Tongue (tissue), 2 donors: ENCODE measurements around the gene ABCB6. TPM values are rescaled to one million over a fixed set of nuclear protein-coding genes. Genes with fewer than 3 reads are reported as not detected.
"Not testable (repeated sequence)": the region's sequence is repeated elsewhere in the genome, so short reads cannot be mapped to it uniquely, and the experiment has no call there.

ENCODE experiments used
- DNase-seq: peaks from one replicate; pipeline ENCODE4 v3.0.0-alpha.2; 2015
- total RNA-seq: library from RNA; depleted of rRNA; stranded (reverse); fragments of >200 nt; gene quantifications from one replicate; pipeline ENCODE4 v1.2.3, GENCODE V29; 2014

The ABCB6 gene
- total RNA-seq, 1 donor from 2014 or later = 35.3 TPM

DNA sequence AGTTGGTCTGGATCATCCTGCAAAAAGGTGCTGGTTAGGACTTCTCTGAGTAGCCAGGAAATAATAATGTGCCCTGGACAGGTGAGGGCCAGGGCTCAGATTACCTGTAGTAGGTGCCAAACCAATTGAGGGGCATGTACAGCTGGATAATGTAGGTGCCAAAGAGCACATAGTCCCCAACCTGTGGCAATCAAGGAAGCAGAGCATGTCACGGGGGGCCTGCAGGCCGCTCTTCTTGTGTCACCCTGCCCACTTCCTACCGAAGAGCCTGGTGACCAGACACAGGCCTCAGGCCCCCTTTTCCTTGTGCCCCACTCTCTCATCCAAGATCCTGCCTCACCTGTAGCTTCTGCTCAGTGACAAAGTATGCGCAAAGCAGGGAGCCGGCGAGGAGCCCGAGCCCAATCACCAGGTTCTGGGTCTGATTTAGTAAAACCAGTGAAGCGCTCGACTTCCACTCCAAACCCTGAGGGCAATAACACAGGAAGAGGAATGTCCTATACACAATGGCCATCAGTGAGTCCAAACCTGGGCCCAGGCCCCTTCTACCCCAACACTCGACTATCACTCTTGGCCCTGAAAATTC is 5.2 kb downstream of the ABCB6 start:
- DNase-seq = no peak

DNA sequence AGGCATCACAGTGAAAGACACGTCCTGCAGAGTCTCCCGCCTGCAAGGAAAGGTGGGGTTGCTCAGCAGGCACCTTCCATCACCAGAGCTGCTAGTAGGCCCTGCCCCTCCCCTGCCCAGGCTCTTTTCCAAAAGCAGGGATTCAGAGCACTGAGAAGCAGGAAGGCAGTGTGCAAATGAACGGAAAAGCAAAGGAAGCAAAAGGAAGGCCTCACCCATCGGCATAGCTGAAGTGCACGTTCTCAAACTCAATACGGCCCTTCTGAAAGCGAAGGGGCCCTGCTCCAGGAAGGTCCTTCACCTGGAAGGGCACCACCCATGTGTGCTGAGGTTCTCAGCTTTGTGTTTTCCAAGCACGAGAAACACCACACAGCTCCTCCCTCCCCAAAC is 5.7 kb downstream of the ABCB6 start:
- DNase-seq = no peak

DNA sequence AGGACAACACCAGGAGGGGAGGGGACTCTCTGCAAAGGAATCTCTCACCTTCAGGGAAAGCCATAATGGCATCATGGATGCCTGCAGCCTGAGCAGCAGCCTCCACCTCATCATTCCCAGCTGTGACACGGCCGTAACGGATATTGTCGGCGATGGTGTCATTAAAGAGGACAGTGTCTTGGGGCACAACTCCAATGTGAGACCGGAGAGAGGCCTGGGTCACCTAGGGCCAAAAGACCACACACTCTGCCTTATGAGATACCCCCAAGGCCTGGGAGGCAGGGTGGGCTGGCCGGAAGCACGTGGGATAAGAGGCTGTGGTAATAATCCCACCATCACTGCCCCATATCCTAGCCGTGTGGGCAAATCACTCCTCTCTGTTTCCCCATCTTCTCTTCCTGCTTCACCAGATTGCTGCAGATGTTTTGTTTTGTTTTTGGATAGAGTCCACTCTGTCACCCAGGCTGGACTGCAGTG is 7.8 kb downstream of the ABCB6 start:
- no peak for DNase-seq

DNA sequence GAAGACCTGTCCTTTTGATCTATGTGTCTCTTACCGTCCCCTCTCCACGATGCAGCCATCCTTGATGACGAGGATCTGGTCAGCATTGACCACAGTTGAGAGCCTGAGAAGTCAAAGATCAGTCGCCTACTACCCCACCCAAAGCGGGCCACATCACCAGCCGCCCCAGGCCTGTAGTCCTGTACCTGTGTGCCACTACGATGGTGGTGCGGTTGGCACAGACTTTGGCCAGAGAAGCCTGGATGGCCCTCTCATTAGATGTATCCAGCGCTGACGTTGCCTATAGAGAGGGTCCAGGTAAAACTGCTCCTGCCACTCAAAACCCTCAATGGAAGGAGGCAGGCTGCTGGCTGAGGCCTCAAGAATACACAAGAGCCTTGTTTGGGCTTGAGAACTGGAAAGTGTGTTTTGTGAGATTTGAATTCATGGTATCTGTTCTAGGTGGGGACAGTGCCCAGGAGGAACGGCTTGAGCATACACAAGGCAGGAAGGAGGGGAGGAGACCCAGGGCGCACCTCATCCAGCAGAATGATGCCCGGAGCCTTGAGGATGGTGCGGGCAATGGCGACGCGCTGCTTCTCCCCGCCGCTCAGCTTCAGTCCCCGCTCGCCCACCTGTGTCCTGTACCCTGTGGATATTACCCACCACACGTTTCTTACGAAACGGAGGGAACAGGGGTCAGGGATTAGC is 8.4 kb downstream of the ABCB6 start:
- no peak for DNase-seq

DNA sequence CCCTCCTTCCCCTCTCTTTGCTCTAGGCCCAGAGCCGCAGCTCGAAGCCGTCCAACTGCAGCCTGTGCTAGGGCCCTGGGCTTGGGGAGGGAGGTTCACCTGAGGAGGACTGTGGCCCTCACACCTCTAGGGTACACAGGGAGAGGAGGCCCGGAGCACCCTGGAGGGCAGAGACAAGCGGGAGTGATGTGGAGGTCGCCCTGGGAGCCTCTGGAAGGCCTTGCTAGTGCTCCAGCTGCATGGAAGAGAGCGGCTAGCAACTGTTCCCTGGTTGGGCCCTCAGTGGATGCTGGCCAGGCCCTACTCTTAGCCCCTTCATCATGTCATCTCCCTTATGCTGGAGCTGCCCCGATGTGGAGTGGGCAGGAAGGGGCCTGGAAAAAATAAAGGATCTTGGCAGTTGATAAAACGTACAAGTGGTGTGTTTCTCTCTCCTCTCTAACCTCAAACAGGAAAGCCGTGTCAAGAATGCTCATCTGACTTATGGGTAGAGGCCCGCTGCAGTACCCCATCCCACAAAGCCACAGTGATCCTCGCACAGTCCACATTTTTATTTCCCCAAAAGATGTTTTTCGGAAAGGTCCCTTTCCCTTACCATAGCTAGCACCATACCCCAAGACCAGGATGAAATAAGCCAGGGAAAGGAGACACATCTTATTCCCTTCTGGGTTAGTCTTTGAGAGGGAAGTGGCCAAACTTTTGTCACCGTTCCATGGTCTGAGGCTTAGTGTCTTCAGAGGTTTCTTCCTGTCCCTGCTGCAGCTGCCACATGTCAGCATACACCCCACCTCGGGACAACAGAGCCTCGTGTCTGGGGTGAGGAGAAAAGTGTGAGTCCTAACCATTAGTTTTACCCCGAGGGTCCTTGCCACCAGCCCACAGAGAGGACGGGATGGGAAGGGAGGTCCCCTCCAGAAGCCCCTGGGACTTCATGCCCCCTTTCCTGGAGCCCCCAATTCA is 9.2 kb downstream of the ABCB6 start:
- no peak for DNase-seq

DNA sequence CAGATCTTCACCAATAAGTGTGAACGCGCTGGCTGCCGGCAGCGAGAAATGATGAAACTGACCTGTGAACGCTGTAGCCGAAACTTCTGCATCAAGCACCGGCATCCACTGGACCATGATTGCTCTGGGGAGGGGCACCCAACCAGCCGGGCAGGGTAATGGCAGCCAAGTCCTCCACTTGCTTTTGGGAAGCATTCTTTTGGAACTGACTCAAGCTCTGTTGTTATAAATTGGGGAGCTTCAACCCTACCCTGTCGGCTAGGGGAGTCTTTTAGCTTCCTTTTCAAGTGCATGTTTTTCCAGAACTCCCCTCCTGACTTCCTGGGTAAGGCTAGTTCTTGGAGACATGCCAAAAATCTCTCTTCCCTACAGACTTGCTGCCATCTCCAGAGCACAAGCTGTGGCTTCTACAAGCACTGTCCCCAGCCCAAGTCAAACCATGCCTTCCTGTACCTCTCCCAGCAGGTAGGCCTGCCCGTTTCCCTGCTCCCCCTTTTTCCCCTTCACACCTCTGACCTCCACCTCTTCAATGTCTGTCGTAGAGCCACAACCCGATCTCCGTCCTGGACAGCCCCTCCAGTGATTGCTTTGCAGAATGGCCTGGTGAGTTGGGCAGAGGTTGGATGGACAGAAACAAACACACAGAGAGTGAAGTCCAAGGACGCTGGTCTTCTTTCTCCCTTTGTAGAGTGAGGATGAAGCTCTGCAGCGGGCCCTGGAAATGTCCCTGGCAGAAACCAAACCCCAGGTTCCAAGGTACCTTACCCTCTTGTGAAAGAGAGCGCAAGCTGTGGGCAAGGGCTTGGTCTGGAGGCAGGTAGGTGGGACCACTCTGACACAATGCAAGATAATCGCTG is 10.6 kb downstream of the ABCB6 start:
- DNase-seq = peak; percentile 19

DNA sequence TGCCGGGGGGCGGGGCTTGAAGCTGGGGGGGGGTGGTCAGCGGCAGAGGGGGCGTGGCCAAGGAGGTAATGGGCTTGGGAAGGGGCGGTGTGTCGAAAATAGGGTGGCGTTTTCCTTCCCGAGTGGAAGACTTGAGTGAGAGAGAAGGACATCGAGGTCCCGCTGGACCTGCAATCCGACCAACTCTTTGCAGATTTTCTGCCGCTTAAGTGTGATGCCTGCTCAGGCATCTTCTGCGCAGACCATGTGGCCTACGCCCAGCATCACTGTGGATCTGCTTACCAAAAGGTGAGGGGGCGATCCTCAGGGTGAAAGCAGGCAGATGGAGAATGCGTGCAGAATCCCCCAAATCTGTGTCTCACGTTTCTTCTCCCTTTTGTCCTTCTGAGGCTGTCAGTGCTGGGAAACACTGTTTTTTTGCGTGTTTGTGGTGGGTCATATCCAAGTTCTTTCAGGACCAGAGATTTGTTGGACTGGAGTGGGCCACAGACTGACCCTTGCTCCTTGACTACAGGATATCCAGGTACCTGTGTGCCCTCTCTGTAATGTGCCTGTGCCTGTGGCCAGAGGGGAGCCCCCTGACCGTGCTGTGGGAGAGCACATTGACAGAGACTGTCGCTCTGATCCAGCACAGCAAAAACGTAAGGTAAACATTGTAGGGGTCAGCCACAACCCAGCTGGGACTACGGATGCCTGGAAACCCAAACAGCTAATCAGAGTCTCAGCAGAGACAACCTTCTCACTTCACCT is 11.4 kb downstream of the ABCB6 start:
- DNase-seq = no peak

DNA sequence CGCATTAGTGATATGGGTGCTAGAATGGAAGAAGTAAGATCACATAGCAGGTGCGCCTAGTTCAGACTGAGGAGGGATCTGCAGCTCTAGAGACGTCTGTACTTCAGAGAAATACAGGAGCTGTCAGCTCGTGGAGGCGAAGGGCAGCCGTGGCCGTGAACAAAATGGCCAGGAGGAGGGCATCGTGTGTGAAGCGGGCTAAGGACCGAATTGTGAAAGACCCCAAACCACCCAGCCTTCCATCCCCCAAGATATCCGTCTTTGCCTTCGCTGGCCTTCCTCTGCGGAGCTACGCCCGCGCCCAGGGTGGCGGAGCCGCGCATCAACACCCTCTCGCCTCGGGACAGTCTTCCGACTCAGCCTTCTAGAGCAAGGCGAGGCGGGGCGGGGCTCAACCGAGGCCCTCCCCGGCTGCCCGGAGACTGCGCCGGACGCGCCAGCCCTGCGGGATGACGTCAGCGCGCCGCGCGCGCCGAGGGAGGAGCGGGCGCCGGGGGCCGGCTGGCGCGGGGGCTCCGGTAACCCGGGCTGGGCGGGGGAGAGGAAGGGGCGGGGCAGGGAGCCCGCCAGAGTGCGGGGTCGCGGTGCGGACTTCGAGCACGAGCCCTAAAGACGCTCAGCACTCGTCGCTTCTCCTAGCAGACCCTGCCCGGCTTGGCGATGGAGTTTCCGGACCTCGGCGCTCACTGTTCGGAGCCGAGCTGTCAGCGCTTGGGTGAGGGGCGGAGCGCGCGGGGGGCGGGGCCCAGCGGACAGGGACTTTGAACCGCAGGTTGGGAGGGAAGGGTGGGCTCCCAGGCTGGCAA is 12.2 kb downstream of the ABCB6 start, which contains the start of gene ZFAND2B:
TSS of gene ZFAND2B (plus strand) at position 455 of the 806 bp plus-strand sequence. CDS start at position 661, 206 bp downstream.
- DNase-seq = peak; percentile 98

DNA sequence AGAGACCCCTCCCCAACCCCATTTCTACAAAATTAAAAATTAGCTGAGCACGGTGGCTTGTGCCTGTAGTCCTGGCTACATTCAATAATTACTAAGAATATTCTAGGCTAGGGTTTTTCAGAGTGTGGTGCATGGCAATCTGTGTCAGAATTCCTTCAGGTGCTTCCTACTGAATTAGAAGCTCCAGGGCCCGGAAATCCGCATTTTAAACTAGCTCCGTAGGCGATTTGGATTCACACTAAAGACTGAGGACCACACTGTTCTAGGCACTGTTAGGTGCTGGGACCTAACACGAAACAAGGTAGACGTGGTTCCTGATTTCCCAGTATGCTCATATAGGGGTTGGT is 12.8 kb downstream of the ABCB6 start:
- DNase-seq = no peak

DNA sequence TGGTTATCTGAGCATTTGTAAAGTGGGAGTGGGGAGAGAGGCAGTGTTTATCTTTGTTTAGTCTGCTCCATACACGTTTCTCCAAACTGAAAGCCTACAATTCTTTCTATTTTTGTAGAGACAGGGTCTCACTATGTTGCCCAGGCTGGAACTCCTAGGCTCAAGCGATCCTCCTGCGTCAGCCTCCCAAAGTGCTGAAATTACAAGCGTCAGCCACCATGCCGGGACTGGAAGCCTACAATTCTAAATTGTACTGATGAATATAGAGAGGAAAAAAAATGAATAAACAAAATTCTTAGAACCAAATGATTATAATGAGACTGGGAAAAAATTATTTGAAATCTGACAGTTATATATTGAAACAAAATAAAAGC is 13.6 kb downstream of the ABCB6 start:
- no peak for DNase-seq

DNA sequence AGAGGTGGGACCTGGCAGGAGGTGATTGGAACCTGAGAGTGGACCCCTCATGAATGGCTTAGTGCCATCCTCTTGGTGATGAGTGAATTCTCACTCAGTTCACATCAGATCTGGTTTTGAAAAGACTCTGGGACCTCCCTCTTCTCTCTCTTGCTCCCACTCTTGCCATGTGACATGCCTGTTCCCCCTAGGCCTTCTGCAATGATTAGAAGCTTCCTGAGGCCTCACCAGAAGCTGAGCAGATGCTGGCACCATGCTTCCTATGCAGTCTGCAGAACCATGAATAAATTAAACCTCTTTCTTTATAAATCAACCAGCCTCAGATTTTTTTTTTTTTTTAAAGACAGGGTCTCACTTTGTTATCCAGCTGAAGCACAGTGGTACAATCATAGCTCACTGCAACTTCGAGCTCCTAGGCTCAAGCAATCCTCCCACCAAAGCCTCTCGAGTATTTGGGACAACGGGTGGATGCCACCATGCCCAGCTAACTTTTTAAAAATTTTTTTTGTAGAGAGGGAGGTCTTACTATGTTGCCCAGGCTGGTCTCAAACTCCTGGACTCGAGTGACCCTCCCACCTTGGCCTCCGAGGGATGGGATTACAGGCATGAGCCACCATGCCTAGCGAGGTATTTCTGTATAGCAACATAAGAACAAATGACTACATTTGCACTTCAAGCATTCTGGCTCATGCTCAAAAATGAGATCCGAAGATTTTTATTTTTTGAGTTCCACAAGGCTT is 14.2 kb downstream of the ABCB6 start:
- no peak for DNase-seq

DNA sequence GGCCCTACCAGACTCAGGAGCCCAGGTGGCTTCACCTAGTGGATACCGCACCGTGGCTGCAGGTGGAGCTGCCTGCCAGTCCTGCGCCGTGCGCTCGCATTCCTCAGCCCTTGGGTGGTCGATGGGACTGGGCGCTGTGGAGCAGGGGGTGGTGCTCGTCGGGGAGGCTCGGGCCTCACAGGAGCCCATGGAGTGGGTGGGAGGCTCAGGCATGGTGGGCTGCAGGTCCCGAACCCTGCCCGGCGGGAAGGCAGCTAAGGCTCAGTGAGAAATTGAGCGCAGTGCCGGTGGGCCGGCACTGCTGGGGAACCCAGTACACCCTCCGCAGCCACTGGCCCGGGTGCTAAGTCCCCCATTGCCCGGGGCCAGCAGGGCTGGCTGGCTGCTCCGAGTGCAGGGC is 17.4 kb downstream of the ABCB6 start:
- not testable (repeated sequence) for DNase-seq

DNA sequence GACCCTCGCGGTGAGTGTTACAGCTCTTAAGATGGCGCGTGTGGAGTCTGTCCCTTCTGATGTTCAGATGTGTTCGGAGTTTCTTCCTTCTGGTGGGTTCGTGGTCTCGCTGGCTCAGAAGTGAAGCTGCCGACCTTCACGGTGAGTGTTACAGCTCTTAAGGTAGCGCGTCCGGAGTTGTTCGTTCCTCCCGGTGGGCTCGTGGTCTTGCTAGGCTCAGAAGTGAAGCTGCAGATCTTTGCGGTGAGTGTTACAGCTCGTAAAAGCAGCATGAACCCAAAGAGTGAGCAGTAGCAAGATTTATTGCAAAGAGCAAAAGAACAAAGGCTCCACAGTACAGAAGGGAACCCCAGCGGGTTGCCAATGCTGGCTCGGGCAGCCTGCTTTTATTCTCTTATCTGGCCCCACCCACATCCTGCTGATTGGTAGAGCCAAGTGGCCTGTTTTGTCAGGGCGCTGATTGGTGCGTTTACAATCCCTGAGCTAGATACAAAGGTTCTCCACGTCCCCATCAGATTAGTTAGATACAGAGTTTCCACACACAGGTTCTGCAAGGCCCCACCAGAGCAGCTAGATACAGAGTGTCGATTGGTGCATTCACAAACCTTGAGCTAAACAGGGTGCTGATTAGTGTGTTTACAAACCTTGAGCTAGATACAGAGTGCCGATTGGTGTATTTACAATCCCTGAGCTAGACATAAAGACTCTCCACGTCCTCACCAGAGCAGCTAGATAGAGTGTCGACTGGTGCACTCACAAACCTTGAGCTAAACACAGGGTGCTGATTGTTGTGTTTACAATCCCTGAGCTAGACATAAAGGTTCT is 18.0 kb downstream of the ABCB6 start:
- not testable (repeated sequence) for DNase-seq

DNA sequence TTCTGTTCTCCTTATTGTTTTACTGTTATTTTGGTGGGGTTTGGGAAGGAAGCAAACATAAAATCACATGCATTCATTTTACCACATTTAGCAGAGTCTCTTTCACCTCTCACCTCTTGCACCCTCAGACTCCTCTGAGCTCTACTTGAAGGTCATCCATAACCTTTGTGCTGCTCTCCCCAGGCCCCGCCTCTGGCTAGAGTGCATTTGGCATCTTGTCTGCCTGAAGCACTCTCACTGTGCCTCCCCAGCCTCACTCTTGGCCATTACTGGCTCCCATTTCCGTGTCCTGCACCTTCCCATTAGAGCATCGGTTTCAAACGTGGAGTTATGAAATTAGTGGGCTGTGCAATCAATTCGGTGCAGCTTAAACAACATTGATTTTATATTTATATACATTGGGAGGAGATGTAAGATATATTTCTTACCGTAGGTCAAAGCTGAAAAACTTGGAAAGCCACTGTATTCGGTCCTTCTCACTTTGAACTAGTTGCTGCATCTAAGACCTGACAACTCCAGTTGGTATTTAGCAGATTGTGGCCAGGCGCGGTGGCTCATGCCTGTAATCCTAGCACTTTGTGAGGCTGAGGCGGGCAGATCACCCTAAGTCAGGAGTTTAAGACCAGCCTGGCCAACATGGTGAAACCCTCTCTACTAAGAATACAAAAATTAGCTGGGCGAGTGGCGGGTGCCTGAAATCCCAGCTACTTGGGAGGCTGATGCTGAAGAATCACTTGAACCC is 19.1 kb downstream of the ABCB6 start:
- DNase-seq = no peak

DNA sequence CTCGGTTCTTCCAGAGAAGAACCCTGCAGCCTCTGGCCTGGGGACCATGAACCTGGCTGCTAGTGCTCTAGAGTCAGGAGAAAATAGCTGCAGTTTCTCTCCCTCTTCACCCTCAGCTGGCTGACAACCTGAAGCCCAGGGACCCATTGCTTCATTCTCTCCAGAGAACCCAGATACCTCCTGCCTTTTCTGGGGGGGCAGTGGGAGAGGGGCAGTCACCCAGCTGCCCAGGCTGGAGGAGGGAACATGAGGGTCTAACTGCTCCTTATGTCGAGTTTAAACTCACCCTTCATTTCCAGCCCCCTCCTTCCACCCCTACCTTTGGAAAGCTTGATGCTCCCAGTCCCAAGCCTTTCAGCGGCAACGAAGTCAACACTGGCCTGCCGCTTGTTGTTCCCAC is 19.8 kb downstream of the ABCB6 start:
- DNase-seq = no peak

DNA sequence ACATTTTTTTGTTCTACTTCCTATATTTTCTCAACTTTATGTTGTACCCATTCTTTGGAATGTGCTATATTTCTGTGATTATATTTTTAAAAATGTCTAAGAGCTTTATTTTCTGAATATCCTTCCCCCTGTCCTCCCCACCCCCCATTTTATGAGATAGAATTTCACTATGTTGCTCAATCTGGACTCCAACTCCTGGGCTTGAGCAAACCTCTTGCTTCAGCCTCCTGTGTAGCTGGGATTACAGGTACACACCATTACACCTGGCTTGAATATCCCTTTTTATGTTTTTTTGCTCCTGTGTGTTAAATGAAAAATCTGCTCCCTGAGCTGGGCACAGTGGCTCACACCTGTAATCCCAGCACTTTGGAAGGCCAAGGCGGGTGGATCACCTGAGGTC is 21.4 kb downstream of the ABCB6 start:
- no peak for DNase-seq

DNA sequence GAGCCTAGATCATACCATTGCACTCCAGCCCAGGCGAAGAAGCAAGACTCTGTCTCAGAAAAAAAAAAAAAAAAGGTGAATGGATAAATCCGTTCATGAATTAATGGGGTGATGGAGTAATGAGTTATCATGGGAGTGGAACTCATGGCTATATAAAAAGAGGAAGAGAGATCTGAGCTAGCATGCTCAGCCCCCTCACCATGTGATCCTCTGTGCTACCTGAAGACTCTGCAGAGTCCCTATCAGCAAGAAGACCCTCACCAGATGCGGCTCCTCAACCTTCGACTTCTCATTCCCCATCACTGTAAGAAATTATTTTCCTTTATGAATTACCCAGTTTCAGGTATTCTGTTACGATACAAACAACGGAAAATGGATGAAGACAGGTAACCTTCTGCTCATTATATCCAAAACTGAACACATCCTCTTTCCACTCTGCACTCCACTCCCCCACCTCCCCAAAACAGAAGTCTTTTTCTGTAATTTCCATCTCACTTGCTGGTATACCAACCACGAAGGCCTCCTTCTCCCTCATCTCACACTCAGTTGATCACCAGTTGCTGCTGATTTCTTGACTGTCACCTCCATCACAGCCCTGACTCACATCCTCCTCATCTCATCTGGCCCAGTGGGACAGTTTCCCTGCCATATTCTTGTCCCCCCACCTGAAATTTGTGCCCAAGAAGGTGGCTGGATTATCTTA is 31.9 kb downstream of the ABCB6 start:
- DNase-seq = no peak
